HG03342 (cell line): ENCODE data around the gene TSPY9.
"Not testable (repeated sequence)": the region's sequence is repeated elsewhere in the genome, so short reads cannot be mapped to it uniquely, and the experiment has no call there.

ENCODE experiments used
- ATAC-seq: cut with Tn5 transposase; IDR thresholded peaks from one replicate; pipeline ENCODE4 v1.9.1; 2021; ENCODE audit warnings: mild to moderate bottlenecking, moderate library complexity; ENCODE audit not compliant: unreplicated experiment

The TSPY9 gene

GRCh38 chrY:9486967-9487366 lies at the start of gene TSPY9:
Gene TSPY9 (plus strand): TSS chrY:9487267. CDS start chrY:9487313, 46 bp downstream.
- not testable (repeated sequence) for ATAC-seq

GRCh38 chrY:9466655-9467054 lies 20.4 kb upstream of the TSPY9 start, which contains the start of gene TSPY1:
Gene TSPY1 (plus strand): TSS chrY:9466955. CDS start chrY:9467001, 46 bp downstream.
- ATAC-seq: not testable (repeated sequence)

GRCh38 chrY:9504396-9504795 lies 17.3 kb downstream of the TSPY9 start:
- ATAC-seq: not testable (repeated sequence)

GRCh38 chrY:9516287-9516686 lies 29.2 kb downstream of the TSPY9 start:
- not testable (repeated sequence) for ATAC-seq

GRCh38 chrY:9527580-9527979 lies 40.5 kb downstream of the TSPY9 start, which contains the start of gene TSPY10:
Gene TSPY10 (plus strand): TSS chrY:9527880. CDS start chrY:9527926, 46 bp downstream.
- not testable (repeated sequence) for ATAC-seq
